NCI-H2171 treated with DMSO at 0.1 percent for 48 hours (cell line): ENCODE data around the gene BATF2.

ENCODE experiments used
- DNase-seq: peaks from one replicate; lab custom pipeline; 2025; lab: John Stamatoyannopoulos, UW

Gene BATF2

GRCh38 chr11:64969209-64969608 is 27.6 kb downstream of the BATF2 start:
- DNase-seq = peak; percentile 94

DNA sequence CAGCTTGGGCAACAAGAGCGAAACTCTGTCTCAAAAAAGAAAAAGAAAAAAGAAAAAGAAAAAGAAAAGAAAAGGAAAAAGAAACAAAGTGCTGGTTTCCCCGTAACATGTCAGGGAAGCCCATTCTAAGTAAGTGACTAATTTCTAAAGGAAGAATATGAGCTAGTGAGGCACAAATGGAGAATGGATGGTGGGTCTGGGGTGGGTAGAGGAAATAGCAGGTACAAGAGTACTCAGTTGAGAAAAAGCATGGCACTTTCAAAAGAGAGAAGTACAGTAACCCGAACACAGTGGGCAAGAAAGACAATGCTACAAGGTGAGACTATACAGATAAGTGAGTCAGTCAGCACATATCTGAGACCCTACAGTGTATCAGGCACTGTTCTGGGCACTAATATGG is 29.4 kb downstream of the BATF2 start:
- DNase-seq = no peak

DNA sequence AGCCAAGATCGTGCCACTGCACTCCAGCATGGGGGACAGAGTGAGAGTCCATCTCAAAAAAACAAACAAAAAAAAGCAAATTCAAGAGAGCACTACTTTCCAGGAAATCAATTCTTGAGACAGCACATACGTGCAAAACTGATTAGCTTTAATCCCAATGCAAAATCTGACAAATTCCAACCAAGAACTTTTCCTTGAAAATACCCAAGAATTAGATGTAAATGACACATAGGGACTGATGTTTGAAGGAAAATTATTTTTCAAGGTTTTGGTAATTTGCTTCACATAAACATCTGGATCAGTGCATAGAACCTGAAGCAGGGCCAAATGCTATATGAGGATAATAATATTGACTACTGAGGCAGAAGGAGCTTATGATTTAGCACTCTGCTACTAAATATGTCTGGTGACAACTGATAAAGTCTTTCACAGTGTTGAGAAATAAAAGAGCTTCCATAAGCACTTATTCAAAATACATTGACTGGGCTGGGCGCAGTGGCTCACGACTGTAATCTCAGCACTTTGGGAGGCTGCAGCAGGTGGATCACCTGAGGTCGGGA is 33.6 kb downstream of the BATF2 start:
- no peak for DNase-seq

GRCh38 chr11:64960719-64961118 is 36.1 kb downstream of the BATF2 start:
- no peak for DNase-seq

DNA sequence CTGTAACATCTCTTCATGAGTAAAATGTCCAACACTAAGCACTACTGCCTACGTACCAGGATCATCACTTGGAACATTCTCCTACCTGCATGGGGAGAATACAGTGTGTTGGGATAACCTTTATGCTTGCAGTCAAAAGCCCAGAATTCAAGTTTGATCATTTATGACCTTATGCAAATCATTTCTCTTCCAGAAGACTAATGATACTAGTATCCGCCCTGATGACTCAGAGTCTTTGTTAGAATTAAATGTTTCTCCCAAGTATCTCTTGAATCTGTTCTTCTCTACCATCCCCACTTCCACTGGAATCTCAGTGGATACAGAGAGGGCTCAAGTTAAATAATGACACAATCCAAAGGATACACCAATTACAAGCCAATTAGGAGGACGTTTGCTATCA is 37.3 kb downstream of the BATF2 start:
- no peak for DNase-seq

GRCh38 chr11:64954201-64954600 is 42.6 kb downstream of the BATF2 start:
- no peak for DNase-seq

GRCh38 chr11:64951529-64951928 is 45.2 kb downstream of the BATF2 start:
- no peak for DNase-seq

- DNase-seq = no peak
Observed at GRCh38 chr11:64947208-64947814, 49.5 kb downstream of the BATF2 start.
